Measurements from ENCODE around the gene CISD3. TPM values are rescaled to one million over a fixed set of nuclear protein-coding genes. Genes with fewer than 3 reads are reported as not detected.

CISD3 gene
- total and polyA plus RNA-seq, 10 of the 15 experiments (the other 5 are each of a cell fraction or from before 2014, with no cell fraction given) = 2.6 to 38.1 (median 8.1) TPM

GRCh38 chr17:38710985-38711384, 19.2 kb upstream of the CISD3 start:
- no peak for DNase-seq (ENCODE audit: low read depth, low spot score)
- POLR2A ChIA-PET = no interaction called here
- in situ Hi-C loops (cut with MboI) = no loop called here
- Histone ChIP-seq H4K20me1 (ENCODE audit: control insufficient read depth, insufficient read depth) (no peaks in the 10 kb centered on the region), H3K79me2 (ENCODE audit: control insufficient read depth, insufficient read depth, low read length) (peaks cover 33% of the 10 kb centered on the region), H3K4me3 (no peak overlapping the region), H3K9ac (ENCODE audit: control insufficient read depth, insufficient read depth, low read length) (no peak overlapping the region), H3K4me1 (ENCODE audit: control insufficient read depth, insufficient read depth, low read length) (peaks cover 19% of the 10 kb centered on the region), H3K9me3 (replicated peaks; ENCODE audit: control insufficient read depth, insufficient read depth, low read length) (no peaks in the 10 kb centered on the region), H3K27me3 (replicated peaks in 1 of 2; ENCODE audit: control insufficient read depth in 2 of 2, insufficient read depth in 2 of 2, low read length in 1 of 2) (no peaks in the 10 kb centered on the region), H3K27ac (ENCODE audit: control insufficient read depth, insufficient read depth) (no peak overlapping the region), H3K4me2 (ENCODE audit: control insufficient read depth, insufficient read depth) (no peak overlapping the region), H2AFZ (ENCODE audit: control insufficient read depth, low read depth, low read length) (no peak overlapping the region), H3K36me3 (ENCODE audit: control insufficient read depth in 2 of 2, insufficient read depth in 2 of 2, low read length in 1 of 2) (peaks cover 22 to 44% of the 10 kb centered on the region in 2 experiments)
- no TSS peak for BruUV-seq (replicated peaks)
- WGBS (ENCODE audit: insufficient coverage, insufficient replicate concordance, low lambda C conversion rate, missing lambda C conversion rate) = 79% methylated on average over 5 of the region's 5 CpGs
- no peak for FAIRE-seq
- CTCF ChIA-PET = interaction anchor here (1.0 to 2.2 kb wide), 2 partner anchors 33 to 35 kb away, joined by 5 to 7 read pairs; no protein-coding TSS in a partner anchor
- no peak for ATAC-seq
- intact Hi-C loops (cut with micrococcal nuclease; ENCODE audit: unreplicated experiment) = no loop called here
- TF ChIP-seq BCL11A (IDR thresholded peaks at IDR 0.05; ENCODE audit: low read depth, low read length) (no peak), ZSCAN29 (IDR thresholded peaks at IDR 0.05) (no peak), PAX5 (IDR thresholded peaks at IDR 0.05; ENCODE audit: borderline replicate concordance, low read depth, low read length) (no peak), JUNB (IDR thresholded peaks at IDR 0.05) (no peak), SMC3 (IDR thresholded peaks at IDR 0.05; ENCODE audit: borderline replicate concordance, low read length) (no peak), USF1 (IDR thresholded peaks at IDR 0.05; ENCODE audit: borderline replicate concordance, extremely low read length, insufficient read depth, low read depth, low read length) (no peak), E4F1 (IDR thresholded peaks at IDR 0.05; ENCODE audit: borderline replicate concordance, partially characterized antibody) (no peak)
- RAD21 ChIA-PET (ENCODE audit: unreplicated experiment) = interaction anchor here (0.8 to 1.2 kb wide), 2 partner anchors 24 to 35 kb away, joined by 3 to 4 read pairs; no protein-coding TSS in a partner anchor
- SMC1A ChIA-PET (ENCODE audit: uncharacterized antibody, unreplicated experiment) = interaction anchor here (0.9 to 2.4 kb wide), 3 partner anchors 9 to 32 kb away, joined by 3 to 7 read pairs (median 5); no protein-coding TSS in a partner anchor

All from GM12878 (cell line).